Hepatocyte (in vitro differentiated cells): ENCODE data around the gene UNC13A.

Source experiments
- EZH2 ChIP-seq: fragments of 200-600 bp; sonication (generic); IDR thresholded peaks from 2 replicates; pipeline ENCODE4 v1.6.1; 2016; ENCODE audit warnings: antibody characterized with exemption, mild to moderate bottlenecking, borderline replicate concordance
- EZH2phosphoT487 ChIP-seq: fragments of 200-600 bp; sonication (generic); IDR thresholded peaks from one replicate; pipeline ENCODE4 v1.6.1; 2018; ENCODE audit warnings: antibody characterized with exemption, mild to moderate bottlenecking, low read depth, moderate library complexity; ENCODE audit not compliant: unreplicated experiment, severe bottlenecking
- TF ChIP-seq, protein P1 (sequence below): fragments of 200-600 bp; sonication (generic); IDR thresholded peaks from 2 replicates; pipeline ENCODE4 v1.5.1; 2016; ENCODE audit warnings: antibody characterized with exemption, mild to moderate bottlenecking; ENCODE audit not compliant: poor library complexity

DNA sequence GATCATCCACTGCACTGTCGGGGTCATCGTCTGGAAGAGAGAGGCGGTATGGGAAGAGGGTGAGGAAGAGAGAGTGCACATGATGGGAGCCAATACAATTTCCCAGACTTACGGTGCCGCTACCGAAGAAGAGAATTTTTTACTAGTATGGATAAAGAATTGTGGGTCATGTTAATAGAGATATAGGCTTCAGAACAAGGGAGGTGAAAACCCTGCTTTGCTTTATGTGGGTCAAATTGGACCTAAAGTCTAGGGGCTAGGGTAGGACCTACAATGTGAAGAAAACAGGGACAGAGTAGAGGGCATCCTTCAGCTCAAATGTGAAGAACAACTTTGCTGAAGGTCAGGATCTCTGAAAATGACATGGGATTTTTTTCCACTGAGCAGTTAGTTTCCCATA is 29.9 kb downstream of the UNC13A start:
- TF ChIP-seq, protein P1, sequence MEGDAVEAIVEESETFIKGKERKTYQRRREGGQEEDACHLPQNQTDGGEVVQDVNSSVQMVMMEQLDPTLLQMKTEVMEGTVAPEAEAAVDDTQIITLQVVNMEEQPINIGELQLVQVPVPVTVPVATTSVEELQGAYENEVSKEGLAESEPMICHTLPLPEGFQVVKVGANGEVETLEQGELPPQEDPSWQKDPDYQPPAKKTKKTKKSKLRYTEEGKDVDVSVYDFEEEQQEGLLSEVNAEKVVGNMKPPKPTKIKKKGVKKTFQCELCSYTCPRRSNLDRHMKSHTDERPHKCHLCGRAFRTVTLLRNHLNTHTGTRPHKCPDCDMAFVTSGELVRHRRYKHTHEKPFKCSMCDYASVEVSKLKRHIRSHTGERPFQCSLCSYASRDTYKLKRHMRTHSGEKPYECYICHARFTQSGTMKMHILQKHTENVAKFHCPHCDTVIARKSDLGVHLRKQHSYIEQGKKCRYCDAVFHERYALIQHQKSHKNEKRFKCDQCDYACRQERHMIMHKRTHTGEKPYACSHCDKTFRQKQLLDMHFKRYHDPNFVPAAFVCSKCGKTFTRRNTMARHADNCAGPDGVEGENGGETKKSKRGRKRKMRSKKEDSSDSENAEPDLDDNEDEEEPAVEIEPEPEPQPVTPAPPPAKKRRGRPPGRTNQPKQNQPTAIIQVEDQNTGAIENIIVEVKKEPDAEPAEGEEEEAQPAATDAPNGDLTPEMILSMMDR = no peak
- no peak for TF ChIP-seq EZH2
- no peak for TF ChIP-seq EZH2phosphoT487
